GM12891 (cell line): ENCODE data around the gene CAMK1.
A peak's percentile ranks its signal among the peaks of the same experiment; 100 is the strongest.

ENCODE experiments used
- DNase-seq: peaks from one replicate; pipeline ENCODE4 v3.0.0; 2011; ENCODE audit warnings: low spot score; ENCODE audit not compliant: insufficient read length
- FAIRE-seq: peaks from 2 replicates; lab custom pipeline; 2011; peaks lifted over from hg19 to GRCh38; lab: Jason Lieb, UNC
- PAX5 ChIP-seq: IDR thresholded peaks from 2 replicates; pipeline ENCODE4 v1.6.1; 2011; ENCODE audit warnings: low read length, moderate library complexity, mild to moderate bottlenecking; ENCODE audit not compliant: insufficient read depth, severe bottlenecking
- POLR2A ChIP-seq: IDR thresholded peaks from 2 replicates; pipeline ENCODE4 v1.6.1; 2011; ENCODE audit warnings: low read depth, low read length, control low read depth
- POLR2AphosphoS5 ChIP-seq: IDR thresholded peaks from 2 replicates; pipeline ENCODE4 v1.6.1; 2011; ENCODE audit warnings: low read depth, low read length, control low read depth
- POU2F2 ChIP-seq: IDR thresholded peaks from 2 replicates; pipeline ENCODE4 v1.6.1; 2011; ENCODE audit warnings: low read depth, mild to moderate bottlenecking, control low read depth, low read length, moderate library complexity
- SPI1 ChIP-seq: IDR thresholded peaks from 2 replicates; pipeline ENCODE4 v1.6.1; 2011; ENCODE audit warnings: low read depth, low read length, control low read depth
- TAF1 ChIP-seq: IDR thresholded peaks from 2 replicates; pipeline ENCODE4 v1.6.1; 2011; ENCODE audit warnings: low read depth, low read length, control low read depth

Gene CAMK1

DNA sequence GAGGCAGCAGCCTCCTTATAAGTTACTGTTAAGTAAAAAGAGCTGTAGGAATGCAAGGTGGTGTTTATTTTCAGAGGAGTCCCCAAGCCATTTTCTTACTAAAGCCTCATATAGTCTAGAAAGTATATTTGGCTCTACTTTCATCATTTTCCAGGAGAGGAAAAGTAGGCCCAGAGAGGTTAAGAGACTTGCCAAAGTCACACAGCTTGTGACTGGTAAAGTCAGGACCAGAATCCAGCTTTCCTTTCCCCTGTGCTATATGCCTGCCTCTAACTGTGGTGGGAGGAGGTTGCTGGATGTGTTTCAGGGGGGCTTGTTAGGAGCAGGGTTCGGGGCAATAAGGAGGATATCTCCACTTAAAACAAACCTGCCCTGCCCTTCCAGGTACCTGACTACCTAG is 27.2 kb downstream of the CAMK1 start:
- FAIRE-seq (no peak), DNase-seq (no peak)
- no peak for TF ChIP-seq PAX5
- TF ChIP-seq POLR2A: no peak
- TF ChIP-seq POLR2AphosphoS5: no peak
- no peak for TF ChIP-seq TAF1
- no peak for TF ChIP-seq SPI1
- no peak for TF ChIP-seq POU2F2

DNA sequence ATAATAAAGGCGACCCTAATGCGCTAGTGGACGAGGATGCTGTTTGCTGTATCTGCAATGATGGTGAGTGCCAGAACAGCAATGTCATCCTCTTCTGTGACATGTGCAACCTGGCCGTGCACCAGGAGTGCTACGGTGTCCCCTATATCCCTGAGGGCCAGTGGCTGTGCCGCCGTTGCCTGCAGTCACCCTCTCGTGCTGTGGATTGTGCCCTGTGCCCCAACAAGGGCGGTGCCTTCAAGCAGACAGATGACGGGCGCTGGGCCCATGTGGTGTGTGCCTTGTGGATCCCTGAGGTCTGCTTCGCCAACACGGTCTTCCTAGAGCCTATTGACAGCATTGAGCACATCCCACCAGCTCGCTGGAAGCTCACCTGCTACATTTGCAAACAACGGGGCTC is 30.6 kb downstream of the CAMK1 start:
- no peak for TF ChIP-seq POLR2AphosphoS5
- no peak for TF ChIP-seq TAF1
- no peak for TF ChIP-seq POLR2A
- TF ChIP-seq SPI1: no peak
- no peak for TF ChIP-seq POU2F2
- DNase-seq (no peak), FAIRE-seq (no peak)

DNA sequence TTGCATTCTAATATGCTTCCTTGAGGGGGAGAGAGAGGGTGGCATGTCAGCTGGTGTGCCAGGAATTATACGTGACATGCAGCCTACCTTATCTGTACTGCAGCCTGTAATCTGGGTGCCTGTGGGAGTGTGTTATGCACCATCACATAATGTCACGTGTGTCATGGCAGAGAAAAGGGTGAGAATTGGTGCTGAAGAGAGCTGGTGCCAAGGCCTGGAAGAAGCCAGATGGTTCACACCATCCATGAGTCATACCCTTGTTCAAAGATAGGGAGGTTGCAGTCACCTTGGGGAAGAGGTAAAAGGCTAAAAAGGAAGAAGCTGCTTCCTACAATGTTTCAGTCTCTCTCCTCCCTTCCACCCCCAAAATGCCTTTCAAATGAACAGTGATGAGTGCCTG is 32.9 kb downstream of the CAMK1 start:
- no peak for FAIRE-seq

DNA sequence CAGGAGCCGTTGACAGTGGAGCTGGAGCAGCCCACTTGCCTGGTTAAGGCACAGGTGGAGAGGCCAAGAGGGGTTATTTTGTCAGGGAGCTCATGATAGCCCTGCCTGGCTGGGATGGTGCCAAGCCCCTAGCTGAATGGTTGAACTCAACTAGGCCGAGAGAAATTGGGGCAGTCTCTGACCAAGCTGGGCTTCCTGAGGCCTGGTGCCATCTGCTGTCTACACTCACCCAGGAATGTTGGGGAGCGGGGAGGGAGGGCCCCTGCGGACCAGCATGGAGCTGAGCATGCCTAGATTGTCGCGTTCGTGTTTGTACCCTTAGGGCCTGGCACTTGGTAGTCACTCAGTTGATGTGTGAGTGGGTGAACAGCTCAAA is 37.0 kb downstream of the CAMK1 start:
- DNase-seq: no peak
- FAIRE-seq: no peak
- TF ChIP-seq POLR2AphosphoS5 (no peak), TAF1 (no peak), POLR2A (no peak), PAX5 (no peak)

More for the DNA sequence above, 32.9 kb downstream of the CAMK1 start:
- TF ChIP-seq POLR2AphosphoS5: no peak
- no peak for DNase-seq

DNA sequence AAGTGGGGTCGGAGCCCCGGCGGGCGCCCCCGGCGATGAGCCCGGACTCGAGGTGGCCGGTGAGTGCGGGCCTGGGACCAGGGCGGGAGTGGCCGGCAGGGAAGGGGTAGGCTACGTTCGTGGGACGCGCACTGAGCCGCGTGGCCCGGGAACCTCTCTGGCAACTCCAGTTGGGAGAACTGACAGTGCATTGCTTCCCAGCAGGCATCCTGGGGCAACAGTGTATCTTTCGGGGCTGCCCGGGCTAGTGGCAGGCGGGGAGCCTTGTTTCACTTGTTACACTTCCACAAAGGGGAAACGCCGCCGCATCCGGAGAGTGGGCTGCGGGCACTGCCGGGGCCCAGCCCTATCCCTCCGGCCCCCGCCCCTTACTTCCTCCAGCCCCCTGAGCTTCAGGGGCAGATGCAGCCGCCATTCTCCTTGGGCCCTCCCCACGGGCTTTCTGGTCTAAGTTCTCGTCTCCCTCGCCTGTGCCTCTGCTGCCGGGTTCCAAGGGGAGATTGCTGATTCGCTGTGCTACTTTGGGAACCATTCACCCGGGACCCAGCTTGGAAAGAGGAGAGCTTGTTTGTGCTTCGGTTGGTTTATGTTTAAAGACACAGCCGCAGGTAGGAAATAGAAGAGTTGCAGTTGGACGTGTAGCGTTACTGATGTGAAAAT is 37.5 kb downstream of the CAMK1 start:
- FAIRE-seq (no peak), DNase-seq (peak; percentile 41)
- TF ChIP-seq TAF1 (no peak), PAX5 (no peak), POLR2AphosphoS5 (no peak), POU2F2 (no peak), SPI1 (no peak), POLR2A (no peak)

DNA sequence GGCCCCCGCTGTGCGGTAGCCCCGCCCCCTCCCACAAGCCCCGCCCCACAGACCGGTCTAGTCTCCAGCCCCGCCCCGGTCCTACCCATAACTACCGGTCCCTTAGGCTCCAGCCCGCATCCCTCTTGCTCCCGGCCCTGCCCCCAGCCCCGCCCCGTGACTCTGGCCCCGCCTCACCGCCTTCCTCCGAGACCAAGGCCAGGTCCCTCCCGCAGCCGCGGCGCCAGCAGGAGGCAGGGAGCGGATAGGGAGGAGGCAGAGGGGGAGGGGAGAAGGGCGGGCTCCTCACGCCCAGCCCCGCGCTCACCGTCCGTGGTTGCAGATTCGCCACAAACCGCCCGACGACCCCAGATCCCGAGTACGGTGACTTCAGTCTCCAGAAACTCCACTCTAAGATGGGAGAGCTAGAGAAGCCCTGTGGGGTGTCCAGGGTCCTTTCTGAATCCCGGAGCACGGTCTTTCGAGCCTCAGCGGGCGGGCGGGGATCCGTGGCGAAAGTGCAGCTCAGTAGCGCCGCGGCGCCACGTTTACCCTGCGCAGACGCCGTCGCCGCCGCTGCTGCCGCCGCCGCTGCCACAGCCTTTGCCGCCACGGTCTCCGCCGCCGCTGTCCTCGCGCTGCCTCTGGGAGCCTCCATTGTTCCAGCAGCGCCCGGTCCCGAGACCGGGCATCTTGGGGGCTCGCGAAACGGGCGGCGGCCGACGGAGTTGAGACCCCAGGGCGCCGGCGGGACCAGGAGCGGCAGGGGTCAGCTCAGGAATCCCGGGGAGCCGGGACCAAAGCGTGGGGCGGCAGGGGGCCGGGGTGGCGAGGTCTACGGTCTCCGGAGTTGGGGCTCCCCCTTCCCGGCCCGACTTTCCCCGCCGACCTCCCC is 38.3 kb downstream of the CAMK1 start, which contains the start of gene BRPF1:
TSS of gene BRPF1 (plus strand) at position 530 of the 874 bp plus-strand sequence. CDS start 2,406 bp downstream, outside the sequence.
- TF ChIP-seq PAX5 (peak; percentile 13), SPI1 (no peak), POLR2A (peak; percentile 39; the same call in 1 of the 2 replicates), POU2F2 (no peak), POLR2AphosphoS5 (peak; percentile 44), TAF1 (peak; percentile 51; the same call in 1 of the 2 replicates)
- FAIRE-seq (peak; percentile 92), DNase-seq (peak; percentile 99)

DNA sequence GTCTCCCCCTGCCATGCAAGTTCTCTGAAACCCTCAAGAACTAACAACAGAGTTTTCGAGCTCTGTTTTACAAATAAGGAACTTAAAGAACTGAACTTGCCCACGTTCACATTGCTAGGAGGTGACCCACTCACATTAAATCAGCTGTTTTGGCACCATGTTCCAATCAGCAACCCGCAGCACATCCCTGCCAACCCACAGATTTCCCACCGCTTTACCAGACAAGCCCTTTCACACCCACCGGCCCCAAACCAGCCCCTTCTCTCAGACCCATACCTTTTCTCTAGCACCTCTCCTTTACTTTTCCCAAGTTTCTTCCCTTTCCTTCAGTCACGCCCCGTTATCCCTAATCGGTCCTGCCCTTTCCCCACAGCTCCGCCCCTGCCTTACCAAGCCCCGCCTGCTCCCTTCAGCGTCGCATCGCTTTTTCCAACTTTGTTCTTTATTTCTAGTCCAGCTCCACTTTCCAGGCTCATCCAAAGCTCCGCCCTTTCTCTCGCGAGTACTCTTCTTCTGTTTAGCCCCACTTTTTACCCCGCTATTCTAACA is 39.0 kb downstream of the CAMK1 start:
- DNase-seq: peak; percentile 41

DNA sequence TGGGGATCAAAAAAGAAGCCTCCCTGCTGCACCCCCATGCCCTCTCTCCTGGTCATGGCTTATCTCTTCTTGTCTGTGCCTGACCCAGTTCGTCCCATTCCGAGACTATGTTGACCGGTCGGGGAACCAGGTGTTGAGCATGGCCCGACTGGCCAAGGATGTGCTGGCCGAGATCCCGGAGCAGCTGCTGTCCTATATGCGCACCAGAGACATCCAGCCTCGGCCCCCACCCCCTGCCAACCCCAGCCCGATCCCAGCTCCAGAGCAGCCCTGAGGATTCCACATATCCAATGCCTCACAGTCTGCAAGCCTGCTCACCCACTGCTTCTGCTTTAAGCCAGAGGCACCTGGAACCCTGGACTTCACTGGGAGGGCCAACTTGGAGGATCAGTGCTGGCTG is 40.3 kb downstream of the CAMK1 start:
- no peak for FAIRE-seq
- TF ChIP-seq POU2F2: no peak
- no peak for TF ChIP-seq SPI1
- TF ChIP-seq POLR2A: no peak
- no peak for TF ChIP-seq PAX5
- TF ChIP-seq POLR2AphosphoS5: no peak
- TF ChIP-seq TAF1: no peak
- no peak for DNase-seq

More for the DNA sequence above, 39.0 kb downstream of the CAMK1 start:
- peak; percentile 63 for FAIRE-seq
- no peak for TF ChIP-seq POLR2A
- TF ChIP-seq SPI1: no peak
- no peak for TF ChIP-seq TAF1
- no peak for TF ChIP-seq PAX5
- TF ChIP-seq POU2F2: no peak
- no peak for TF ChIP-seq POLR2AphosphoS5

DNA sequence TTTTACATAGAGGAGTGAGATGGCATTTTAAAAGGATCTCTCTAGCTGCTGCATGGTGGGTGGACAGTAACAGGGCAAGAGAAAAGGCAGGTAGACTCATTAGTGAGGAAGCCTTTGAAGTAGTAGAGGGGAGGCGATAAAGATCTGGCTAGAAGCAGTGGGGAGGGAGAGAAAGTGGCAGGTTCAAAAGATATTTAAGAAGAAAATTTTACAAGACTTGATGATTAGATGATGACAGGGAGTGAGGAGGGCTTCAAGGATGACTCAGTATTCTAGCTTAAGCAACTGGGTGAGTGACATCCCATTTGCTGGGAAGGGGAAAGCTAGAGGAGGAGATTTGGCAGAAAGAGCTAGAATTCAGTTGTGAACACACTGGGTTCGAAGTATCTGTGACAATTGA is 42.0 kb downstream of the CAMK1 start:
- FAIRE-seq: no peak
- no peak for DNase-seq
- TF ChIP-seq SPI1 (no peak), TAF1 (no peak), POLR2A (no peak), PAX5 (no peak), POU2F2 (no peak), POLR2AphosphoS5 (no peak)
